A673 (cell line): ENCODE measurements around the gene NANOS3. TPM values are rescaled to one million over a fixed set of nuclear protein-coding genes. Genes with fewer than 3 reads are reported as not detected.

ENCODE experiments used
- BruUV-seq: library from RNA; stranded (reverse); fragments of 400-500 nt; replicated peaks from 2 replicates; lab custom pipeline; 2021; lab: Mats Ljungman, UMichigan
- CTCF ChIA-PET: fragments of 300-600 bp; sonication (Branson Sonifier 250); formaldehyde crosslinking; loops from one replicate; lab custom pipeline; 2022; ENCODE audit warnings: antibody characterized with exemption; lab: Charles Lee
- POLR2A ChIA-PET: fragments of 300-600 bp; sonication (Branson Sonifier 250); formaldehyde crosslinking; loops from one replicate; lab custom pipeline; 2022; ENCODE audit warnings: antibody characterized with exemption; ENCODE audit not compliant: low non-redundant PET; lab: Charles Lee
- DNase-seq: peaks from one replicate; pipeline ENCODE4 v3.0.0-alpha.2; 2015; ENCODE audit warnings: low spot score
- H3K27ac ChIP-seq: fragments of 200-600 bp; sonication (generic); 2 replicates; pipeline ENCODE4 v1.5.1; 2016; ENCODE audit warnings: mixed run types, low read depth, mild to moderate bottlenecking, mixed read lengths, antibody characterized with exemption, low read length; ENCODE audit not compliant: poor library complexity, severe bottlenecking
- H3K27me3 ChIP-seq: fragments of 200-600 bp; sonication (generic); replicated peaks from 2 replicates; pipeline ENCODE4 v1.6.1; 2017; ENCODE audit warnings: mixed run types, low read depth, mild to moderate bottlenecking, mixed read lengths, antibody characterized with exemption, low read length; ENCODE audit not compliant: insufficient read depth, poor library complexity
- H3K36me3 ChIP-seq: fragments of 200-600 bp; sonication (generic); 2 replicates; pipeline ENCODE4 v1.6.1; 2016; ENCODE audit warnings: mixed run types, mild to moderate bottlenecking, mixed read lengths, antibody characterized with exemption, low read length; ENCODE audit not compliant: insufficient read depth, poor library complexity, severe bottlenecking
- H3K4me1 ChIP-seq: fragments of 200-600 bp; sonication (generic); 2 replicates; pipeline ENCODE4 v1.6.1; 2017; ENCODE audit warnings: mixed run types, mild to moderate bottlenecking, mixed read lengths, antibody characterized with exemption, low read length; ENCODE audit not compliant: insufficient read depth, poor library complexity, severe bottlenecking
- H3K4me3 ChIP-seq: fragments of 200-600 bp; sonication (generic); 2 replicates; pipeline ENCODE4 v1.5.1; 2016; ENCODE audit warnings: low read depth, mixed run types, mild to moderate bottlenecking, mixed read lengths, low read length; ENCODE audit not compliant: poor library complexity, severe bottlenecking
- H3K9me3 ChIP-seq: fragments of 200-600 bp; sonication (generic); 2 replicates; pipeline ENCODE4 v1.6.1; 2016; ENCODE audit warnings: mixed run types, low read depth, mild to moderate bottlenecking, mixed read lengths, antibody characterized with exemption, low read length; ENCODE audit not compliant: poor library complexity, severe bottlenecking
- EZH2 ChIP-seq: fragments of 200-600 bp; sonication (generic); IDR thresholded peaks from 2 replicates; pipeline ENCODE4 v1.6.1; 2017; ENCODE audit warnings: borderline replicate concordance, low read depth, mild to moderate bottlenecking, mixed read lengths, antibody characterized with exemption, low read length; ENCODE audit not compliant: poor library complexity, severe bottlenecking
- intact Hi-C: fragments of 100-400 bp; cut with micrococcal nuclease; formaldehyde crosslinking; loops from one replicate; pipeline ENCODE4 v1.10.0; 2022; ENCODE audit not compliant: unreplicated experiment
- total RNA-seq: library from RNA; stranded (reverse); gene quantifications from 2 replicates; pipeline ENCODE4 v1.2.3, GENCODE V29; 2021
- TF ChIP-seq, protein P1 (sequence below): fragments of 300-800, 200-600 bp; sonication (generic); conservative IDR thresholded peaks from 2 replicates; pipeline ENCODE4 v1.5.1; 2017; ENCODE audit warnings: low read depth, mild to moderate bottlenecking, antibody characterized with exemption, low read length, moderate library complexity, mixed read lengths

Gene NANOS3
- total RNA-seq, 1 experiment from 2014 or later = 4.9 TPM

DNA sequence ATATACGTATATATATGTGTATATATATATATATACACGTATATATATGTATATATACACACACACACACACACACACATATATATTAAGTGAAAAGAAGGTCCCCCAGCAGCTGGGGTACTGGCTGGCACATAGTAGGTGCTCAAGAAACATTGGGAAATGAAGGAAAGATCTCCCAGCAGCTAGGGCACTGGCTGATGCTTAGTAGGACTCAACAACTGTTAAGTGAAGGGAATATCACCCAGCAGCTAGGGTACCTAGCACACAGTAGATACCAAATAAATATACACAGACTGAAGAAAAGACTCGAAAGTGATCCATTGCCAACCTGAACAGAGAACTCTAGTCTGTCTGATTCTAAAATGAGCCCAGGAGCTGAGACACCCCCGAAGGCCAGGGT lies 49.1 kb downstream of the NANOS3 start:
- Histone ChIP-seq H3K36me3 (peaks cover 18% of the 10 kb centered on the region), H3K4me1 (no peaks in the 10 kb centered on the region), H3K27me3 (no peaks in the 10 kb centered on the region), H3K4me3 (no peak overlapping the region), H3K9me3 (peaks cover under 1% of the 10 kb centered on the region), H3K27ac (no peak overlapping the region)
- DNase-seq = no peak
- ChIA-PET POLR2A (no interaction called here), CTCF (no interaction called here)
- no TSS peak for BruUV-seq
- intact Hi-C loops = no loop called here
- TF ChIP-seq, protein P1, sequence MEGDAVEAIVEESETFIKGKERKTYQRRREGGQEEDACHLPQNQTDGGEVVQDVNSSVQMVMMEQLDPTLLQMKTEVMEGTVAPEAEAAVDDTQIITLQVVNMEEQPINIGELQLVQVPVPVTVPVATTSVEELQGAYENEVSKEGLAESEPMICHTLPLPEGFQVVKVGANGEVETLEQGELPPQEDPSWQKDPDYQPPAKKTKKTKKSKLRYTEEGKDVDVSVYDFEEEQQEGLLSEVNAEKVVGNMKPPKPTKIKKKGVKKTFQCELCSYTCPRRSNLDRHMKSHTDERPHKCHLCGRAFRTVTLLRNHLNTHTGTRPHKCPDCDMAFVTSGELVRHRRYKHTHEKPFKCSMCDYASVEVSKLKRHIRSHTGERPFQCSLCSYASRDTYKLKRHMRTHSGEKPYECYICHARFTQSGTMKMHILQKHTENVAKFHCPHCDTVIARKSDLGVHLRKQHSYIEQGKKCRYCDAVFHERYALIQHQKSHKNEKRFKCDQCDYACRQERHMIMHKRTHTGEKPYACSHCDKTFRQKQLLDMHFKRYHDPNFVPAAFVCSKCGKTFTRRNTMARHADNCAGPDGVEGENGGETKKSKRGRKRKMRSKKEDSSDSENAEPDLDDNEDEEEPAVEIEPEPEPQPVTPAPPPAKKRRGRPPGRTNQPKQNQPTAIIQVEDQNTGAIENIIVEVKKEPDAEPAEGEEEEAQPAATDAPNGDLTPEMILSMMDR = no peak
- TF ChIP-seq EZH2 = no peak

- Histone ChIP-seq H3K36me3 (peaks cover 11% of the 10 kb centered on the region), H3K4me1 (no peaks in the 10 kb centered on the region), H3K27me3 (no peaks in the 10 kb centered on the region), H3K4me3 (no peak overlapping the region), H3K27ac (no peak overlapping the region), H3K9me3 (no peaks in the 10 kb centered on the region)
- TF ChIP-seq, protein P1 = no peak
- no peak for TF ChIP-seq EZH2
- ChIA-PET CTCF (no interaction called here), POLR2A (no interaction called here)
- DNase-seq = no peak
- intact Hi-C loops = no loop called here
- BruUV-seq = no TSS peak
Measured at GRCh38 chr19:13926715-13927114, 49.8 kb downstream of the NANOS3 start.

DNA sequence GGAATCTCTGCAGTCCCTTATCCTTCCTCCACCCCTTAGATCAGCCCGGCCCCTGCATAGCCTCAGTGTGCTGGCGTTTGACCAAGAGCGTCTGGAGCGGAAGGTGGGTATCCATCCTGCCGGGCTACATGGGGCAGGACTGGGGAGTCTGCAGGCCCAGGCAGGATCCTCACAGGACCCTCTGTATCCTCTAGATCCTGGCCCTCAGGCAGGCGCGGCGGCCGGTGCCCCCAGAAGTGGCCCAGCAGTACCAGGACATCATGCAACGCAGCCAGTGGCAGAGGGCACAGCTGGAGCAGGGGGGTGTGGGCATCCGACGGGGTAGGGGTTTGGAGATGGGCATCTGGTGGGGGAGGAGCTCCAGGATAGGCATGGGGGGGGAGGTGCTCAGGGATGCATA lies 52.4 kb downstream of the NANOS3 start:
- Histone ChIP-seq H3K27me3 (no peaks in the 10 kb centered on the region), H3K27ac (no peak overlapping the region), H3K4me3 (no peak overlapping the region), H3K36me3 (peaks cover 8% of the 10 kb centered on the region), H3K4me1 (no peaks in the 10 kb centered on the region), H3K9me3 (no peaks in the 10 kb centered on the region)
- DNase-seq = no peak
- intact Hi-C loops = no loop called here
- BruUV-seq = no TSS peak
- CTCF ChIA-PET = no interaction called here
- POLR2A ChIA-PET = no interaction called here
- TF ChIP-seq EZH2 = no peak
- TF ChIP-seq, protein P1 = no peak
